Adrenal gland (tissue), 5 donors: ENCODE data around the gene TM7SF3.

ENCODE experiments used
- POLR2A ChIP-seq, 2 donors: fragments of 450-650 bp; IDR thresholded peaks; one replicate each; pipeline ENCODE4 v1.6.1; 2017; ENCODE audit warnings: antibody characterized with exemption in 2 of 2, mild to moderate bottlenecking in 2 of 2, moderate library complexity in 1 of 2
- TF ChIP-seq, protein P1 (sequence below), 6 experiments: fragments of 450-650 bp in 4 of 6; fragments of 200-600 bp in 2 of 6; sonication (generic) in 1 of 6; IDR thresholded peaks; 1 replicate in 5 of 6; 2 replicates in 1 of 6; pipeline versions ENCODE4 v1.5.1 to v1.8.0; 2016 to 2021; ENCODE audit warnings: antibody characterized with exemption in 6 of 6, mild to moderate bottlenecking in 2 of 6, moderate library complexity in 1 of 6
- donor health status: DM: no; HTN: no; CAD: no.

- TF ChIP-seq, protein P1, sequence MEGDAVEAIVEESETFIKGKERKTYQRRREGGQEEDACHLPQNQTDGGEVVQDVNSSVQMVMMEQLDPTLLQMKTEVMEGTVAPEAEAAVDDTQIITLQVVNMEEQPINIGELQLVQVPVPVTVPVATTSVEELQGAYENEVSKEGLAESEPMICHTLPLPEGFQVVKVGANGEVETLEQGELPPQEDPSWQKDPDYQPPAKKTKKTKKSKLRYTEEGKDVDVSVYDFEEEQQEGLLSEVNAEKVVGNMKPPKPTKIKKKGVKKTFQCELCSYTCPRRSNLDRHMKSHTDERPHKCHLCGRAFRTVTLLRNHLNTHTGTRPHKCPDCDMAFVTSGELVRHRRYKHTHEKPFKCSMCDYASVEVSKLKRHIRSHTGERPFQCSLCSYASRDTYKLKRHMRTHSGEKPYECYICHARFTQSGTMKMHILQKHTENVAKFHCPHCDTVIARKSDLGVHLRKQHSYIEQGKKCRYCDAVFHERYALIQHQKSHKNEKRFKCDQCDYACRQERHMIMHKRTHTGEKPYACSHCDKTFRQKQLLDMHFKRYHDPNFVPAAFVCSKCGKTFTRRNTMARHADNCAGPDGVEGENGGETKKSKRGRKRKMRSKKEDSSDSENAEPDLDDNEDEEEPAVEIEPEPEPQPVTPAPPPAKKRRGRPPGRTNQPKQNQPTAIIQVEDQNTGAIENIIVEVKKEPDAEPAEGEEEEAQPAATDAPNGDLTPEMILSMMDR (IDR thresholded peaks at IDR 0.05): no peak
- TF ChIP-seq POLR2A (IDR thresholded peaks at IDR 0.05): no peak
These were observed 17.2 kb downstream of the TM7SF3 start for GRCh38 chr12:26997003-26997402.
